ENCODE results near the gene MACO1.
"Not testable (repeated sequence)": the region's sequence is repeated elsewhere in the genome, so short reads cannot be mapped to it uniquely, and the experiment has no call there.

Gene MACO1

GRCh38 chr1:25430073-25430966 is at the start of gene MACO1:
TSS of gene MACO1 (plus strand) at chr1:25430897. CDS start at chr1:25431099, 202 bp downstream.
- DNase-seq, result peak; percentile 96

GRCh38 chr1:25382543-25382942 is 48.2 kb upstream of the MACO1 start:
- DNase-seq, result not testable (repeated sequence)

GRCh38 chr1:25383090-25383489 is 47.6 kb upstream of the MACO1 start:
- not testable (repeated sequence) for DNase-seq

- DNase-seq, result not testable (repeated sequence)
Measured at GRCh38 chr1:25383875-25384274, 46.8 kb upstream of the MACO1 start.

DNA sequence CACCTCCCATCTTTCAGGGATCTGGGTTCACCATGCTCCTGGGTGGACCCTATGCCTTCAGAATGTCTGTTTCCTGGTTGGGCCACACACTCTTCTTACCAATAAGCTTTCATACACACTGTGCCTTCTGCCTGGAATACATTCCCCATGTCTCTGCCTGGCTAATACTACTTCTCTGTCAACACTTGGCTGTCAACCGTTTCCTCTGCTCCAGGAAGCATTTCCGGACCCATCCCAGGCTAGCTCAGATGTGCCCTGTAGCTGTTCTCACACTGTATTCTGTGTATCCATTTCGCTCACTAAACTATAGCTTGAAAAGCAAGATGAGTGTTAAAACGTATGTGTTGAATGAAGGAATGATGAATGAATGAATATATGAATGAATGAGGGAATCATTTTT is 43.6 kb upstream of the MACO1 start:
- not testable (repeated sequence) for DNase-seq

GRCh38 chr1:25388691-25389090 is 42.0 kb upstream of the MACO1 start:
- not testable (repeated sequence) for DNase-seq

- not testable (repeated sequence) for DNase-seq
Measured at GRCh38 chr1:25389721-25390120, 41.0 kb upstream of the MACO1 start.

DNA sequence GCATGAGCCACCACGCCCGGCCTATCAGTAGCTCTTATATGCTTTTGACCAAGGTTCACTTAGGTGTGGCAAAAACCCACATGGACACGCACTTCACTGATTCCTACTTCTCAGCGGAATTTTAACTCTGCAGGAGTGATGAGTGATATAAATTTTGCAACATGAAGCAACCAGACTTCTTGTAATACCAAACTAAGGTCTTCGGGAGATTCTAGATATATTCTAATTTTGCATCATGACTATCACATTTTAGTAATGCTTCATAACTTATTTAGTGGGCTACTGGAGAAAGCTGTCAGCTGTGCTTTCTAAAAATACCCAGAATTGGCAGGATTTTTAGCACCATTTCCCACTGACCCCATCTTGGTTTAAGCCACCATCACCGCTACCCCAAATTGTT is 37.9 kb upstream of the MACO1 start:
- DNase-seq, result no peak

- not testable (repeated sequence) for DNase-seq
Measured at GRCh38 chr1:25397549-25397948, 33.1 kb upstream of the MACO1 start.

- DNase-seq, result not testable (repeated sequence)
Measured at GRCh38 chr1:25398079-25398478, 32.6 kb upstream of the MACO1 start.

- DNase-seq, result peak; percentile 5
Measured at GRCh38 chr1:25402947-25403803, 27.5 kb upstream of the MACO1 start.

DNA sequence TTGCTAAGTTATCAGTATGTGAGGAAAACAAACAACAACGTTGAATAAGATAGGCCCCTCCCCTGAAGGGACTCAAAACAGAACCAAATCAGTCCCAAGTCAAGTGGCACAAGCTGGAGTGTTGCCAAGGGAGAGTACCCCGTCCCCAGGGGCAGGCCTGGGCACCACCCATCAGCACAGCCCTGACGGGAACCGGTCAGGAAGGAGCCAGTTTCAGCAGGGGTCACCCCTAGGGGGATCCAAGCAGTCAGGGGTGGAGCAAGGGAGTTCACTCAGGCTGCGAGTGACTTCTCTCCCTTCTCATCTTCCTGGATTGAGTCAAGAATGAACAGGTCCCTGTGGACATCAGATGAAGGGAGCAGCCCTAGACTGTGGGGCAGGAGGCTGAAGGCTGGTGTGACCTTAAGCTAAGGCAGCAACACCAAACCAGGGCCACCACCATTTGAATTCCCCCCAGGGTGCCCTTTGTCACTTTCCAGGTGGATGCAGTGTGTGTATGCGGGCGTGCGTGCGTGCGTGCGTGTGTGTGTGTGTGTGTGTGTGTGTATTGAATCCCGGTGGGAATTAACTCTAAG is 24.9 kb upstream of the MACO1 start:
- DNase-seq, result not testable (repeated sequence)

- not testable (repeated sequence) for DNase-seq
Measured at GRCh38 chr1:25409641-25410427, 20.9 kb upstream of the MACO1 start.

DNA sequence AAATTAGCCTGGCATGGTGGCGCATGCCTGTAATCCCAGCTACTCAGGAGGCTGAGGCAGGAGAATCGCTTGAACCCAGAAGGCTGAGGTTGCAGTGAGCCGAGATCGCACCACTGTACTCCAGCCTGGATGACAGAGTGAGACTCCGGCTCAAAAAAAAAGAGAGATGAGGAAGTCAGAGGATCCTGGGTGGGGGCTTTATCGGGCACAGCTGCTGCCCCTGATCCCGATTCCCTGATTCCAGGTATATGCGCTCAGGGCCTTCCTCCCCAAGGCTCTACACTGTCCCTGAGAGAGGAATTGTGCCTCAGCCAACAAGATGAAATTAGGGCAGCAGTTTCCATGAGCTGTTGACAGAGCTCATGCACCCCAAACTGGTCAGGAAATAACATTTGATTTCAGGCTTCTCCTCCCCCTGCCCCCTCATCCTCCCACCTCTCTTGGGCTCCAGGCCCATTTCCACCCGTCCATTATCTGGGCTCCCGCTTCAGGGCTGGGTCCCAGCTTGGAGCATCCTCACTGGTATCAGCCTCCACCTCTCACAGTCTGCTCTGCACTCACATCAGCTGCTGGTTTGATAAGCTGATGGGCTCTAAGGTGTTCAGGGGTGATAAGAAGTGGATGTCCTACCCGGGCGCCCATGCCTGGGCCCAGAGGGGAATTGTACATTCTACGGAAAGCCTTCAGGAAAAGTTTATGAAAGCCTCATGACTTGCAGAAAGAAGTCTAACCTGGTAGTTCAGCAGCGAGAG is 17.6 kb upstream of the MACO1 start:
- not testable (repeated sequence) for DNase-seq

- DNase-seq, result not testable (repeated sequence)
Measured at GRCh38 chr1:25414157-25414556, 16.5 kb upstream of the MACO1 start.

GRCh38 chr1:25414578-25414977 is 16.1 kb upstream of the MACO1 start:
- not testable (repeated sequence) for DNase-seq

DNA sequence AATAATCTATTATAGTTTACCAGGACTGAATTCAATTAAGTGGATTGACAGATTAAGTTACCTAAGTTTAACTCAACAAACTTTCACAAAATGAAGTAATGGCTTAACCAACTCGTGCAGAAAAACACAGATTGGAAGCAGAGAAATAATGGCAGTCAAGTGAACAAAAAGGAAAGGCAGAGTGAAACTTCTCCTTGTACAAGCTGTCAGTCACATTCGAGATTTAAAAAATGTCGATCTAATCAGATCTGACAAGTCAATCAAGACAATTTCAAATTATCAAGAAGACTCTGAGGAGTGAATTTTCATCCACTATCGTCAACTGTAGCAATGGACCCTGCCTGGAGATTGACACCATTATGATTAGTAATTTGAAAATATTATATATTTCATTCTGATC is 13.4 kb upstream of the MACO1 start:
- not testable (repeated sequence) for DNase-seq

DNA sequence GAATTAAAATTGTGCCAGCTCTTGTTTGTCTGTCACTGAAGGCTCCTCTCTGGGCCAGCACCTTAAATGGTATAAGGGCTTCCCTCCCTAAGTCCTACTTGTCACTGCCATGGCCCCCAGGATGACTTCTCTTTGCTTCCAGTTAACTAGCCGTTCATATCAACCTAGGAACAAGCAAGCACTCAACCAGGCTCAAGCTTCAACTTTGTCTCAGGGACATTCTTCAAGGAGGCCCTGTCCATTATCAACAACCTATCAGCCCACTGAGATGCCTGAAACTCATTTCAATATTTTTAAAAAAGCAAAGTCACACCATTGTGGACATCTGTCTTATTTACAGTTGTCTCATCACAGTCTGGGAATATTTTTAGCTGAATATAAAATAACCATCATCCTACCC is 11.4 kb upstream of the MACO1 start:
- not testable (repeated sequence) for DNase-seq

DNA sequence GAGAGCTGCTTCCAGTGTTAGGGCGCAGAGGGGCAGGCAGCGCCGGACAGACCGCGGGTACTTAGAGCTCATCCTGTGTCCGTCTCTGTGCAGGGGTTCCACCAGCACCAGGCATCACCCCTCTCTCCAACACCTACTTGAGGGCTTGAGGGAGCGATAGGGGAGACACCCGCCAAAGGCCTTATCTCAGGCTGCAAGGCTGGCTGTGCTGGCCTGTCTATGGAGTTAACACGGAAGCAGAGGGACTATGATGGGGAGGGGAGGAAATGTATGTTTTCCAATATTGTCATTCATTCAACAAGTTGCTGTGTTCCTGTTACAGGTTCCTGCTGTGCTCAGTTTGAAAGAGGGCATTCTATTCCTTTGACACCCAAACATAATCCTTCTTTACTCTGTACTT is 10.0 kb upstream of the MACO1 start, which contains the start of gene RHCE:
Gene RHCE, minus strand, starts transcription at position 111 of the 400 bp plus-strand sequence. Its CDS starts 39 bp downstream, at position 72.
- not testable (repeated sequence) for DNase-seq

GRCh38 chr1:25423206-25423605 is 7.5 kb upstream of the MACO1 start:
- not testable (repeated sequence) for DNase-seq

Data from stimulated activated CD4-positive, alpha-beta T cell treated with anti-CD3 and anti-CD28 coated beads, Interleukin-4, amount 100 ng/mL, for 1 hour (primary cell).